Measurements from ENCODE around the gene SARS1. TPM values are rescaled to one million over a fixed set of nuclear protein-coding genes. Genes with fewer than 3 reads are reported as not detected.

SARS1 gene
- total and polyA plus RNA-seq, 2 of the 8 experiments (the other 6 are each of a cell fraction or from before 2014, with no cell fraction given) = 83.1 to 146 TPM

GRCh38 chr1:109251277-109252166, 37.8 kb downstream of the SARS1 start:
- Histone ChIP-seq H3K27ac (ENCODE audit: low read depth, low read length) (no peak overlapping the region), H3K79me1 (ENCODE audit: low read depth, low read length) (peaks cover 13% of the 10 kb centered on the region; the same call in 1 of the 2 replicates), H2AFZ (ENCODE audit: low read length) (no peak overlapping the region), H3K14ac (ENCODE audit: insufficient read length) (no peak overlapping the region), H2BK5ac (ENCODE audit: low read depth, low read length) (no peak overlapping the region), H3K56ac (replicated peaks; ENCODE audit: insufficient read length, low read depth, low read length) (no peak overlapping the region), H2BK20ac (ENCODE audit: low read length) (no peak overlapping the region), H3K9ac (replicated peaks in 1 of 4; ENCODE audit: extremely low read depth in 1 of 4, low read depth in 3 of 4, low read length in 3 of 4) (no peak overlapping the region), H2AK5ac (ENCODE audit: low read depth, low read length) (peak overlapping the region; percentile 88; the same call in 1 of the 2 replicates), H4K20me1 (replicated peaks in 1 of 2; ENCODE audit: control insufficient read depth in 1 of 2, insufficient read depth in 2 of 2, low read length in 2 of 2) (peaks cover 3 to 7% of the 10 kb centered on the region in 2 experiments), H3K36me3 (ENCODE audit: control insufficient read depth in 2 of 4, insufficient read depth in 4 of 4, low read length in 3 of 4) (peaks cover 0 to 8% (median 0%) of the 10 kb centered on the region in 4 experiments; a peak in 3 of 8 replicates), H3K79me2 (ENCODE audit: control insufficient read depth in 1 of 2, insufficient read depth in 2 of 2, low read length in 2 of 2) (peaks cover 0 to 27% of the 10 kb centered on the region in 2 experiments; a peak in 1 of 4 replicates), H3K23ac (ENCODE audit: insufficient read length) (no peak overlapping the region), H4K8ac (ENCODE audit: extremely low read depth, insufficient read depth, low read length) (no peak overlapping the region), H4K91ac (replicated peaks; ENCODE audit: insufficient read length, low read length) (no peak overlapping the region), H3K18ac (ENCODE audit: extremely low read depth, low read length) (no peak overlapping the region), H4K5ac (ENCODE audit: insufficient read length, low read depth, low read length) (no peak overlapping the region), H3K4ac (replicated peaks; ENCODE audit: insufficient read length, low read depth, low read length) (no peak overlapping the region), H3K4me3 (ENCODE audit: extremely low read depth in 1 of 4, insufficient read depth in 2 of 4, low read depth in 3 of 4, low read length in 4 of 4) (no peak overlapping the region), H2BK12ac (ENCODE audit: low read depth, low read length) (no peak overlapping the region), H2BK15ac (ENCODE audit: low read length) (0 out of 2 replicates have a peak overlapping the region, but pooled peaks have one; percentile 19), H2BK120ac (replicated peaks; ENCODE audit: low read depth, low read length) (no peak overlapping the region), H3K9me3 (ENCODE audit: insufficient read depth in 2 of 2, low read depth in 1 of 2, low read length in 1 of 2) (no peaks in the 10 kb centered on the region; a peak in 2 of 4 replicates), H3K23me2 (ENCODE audit: low read depth, low read length) (peaks cover 3% of the 10 kb centered on the region; the same call in 1 of the 2 replicates), H3K27me3 (replicated peaks in 1 of 4; ENCODE audit: control insufficient read depth in 3 of 4, extremely low read depth in 1 of 4, insufficient read depth in 3 of 4, low read length in 3 of 4) (peaks cover 0 to 22% (median 16%) of the 10 kb centered on the region in 4 experiments; a peak in 5 of 7 replicates), H3K4me2 (ENCODE audit: insufficient read depth in 1 of 2, low read depth in 2 of 2, low read length in 2 of 2) (no peak overlapping the region), H3K4me1 (replicated peaks in 1 of 4; ENCODE audit: control insufficient read depth in 3 of 4, insufficient read depth in 4 of 4, low read length in 3 of 4) (peaks cover 5 to 41% (median 37%) of the 10 kb centered on the region in 4 experiments)
- FAIRE-seq = no peak
- no peak for DNase-seq (ENCODE audit: low read depth in 1 of 2, low spot score in 2 of 2)
- CTCF ChIA-PET (ENCODE audit: partially characterized antibody) = interaction anchor here (1.2 to 28.7 kb wide), 7 partner anchors 8 to 152 kb away, joined by 3 to 651 read pairs (median 32); partner anchors contain the start of genes SARS1 and SORT1
- POLR2A ChIA-PET (ENCODE audit: partially characterized antibody) = interaction anchor here (0.6 to 12.2 kb wide), 5 partner anchors 8 to 151 kb away, joined by 3 to 252 read pairs (median 4); no protein-coding TSS in a partner anchor
- WGBS, 2 experiments (ENCODE audit: extremely low coverage in 1 of 2, insufficient coverage in 1 of 2, insufficient read length in 1 of 2, insufficient replicate concordance in 2 of 2, low coverage in 1 of 2, low lambda C conversion rate in 2 of 2, missing lambda C conversion rate in 1 of 2) = 93% methylated on average over 32 of the region's 32 CpGs; no CpG with 5 or more reads in 1 of the 2 experiments
- no peak for TF ChIP-seq SAP30 (IDR thresholded peaks at IDR 0.05; ENCODE audit: insufficient read depth, insufficient replicate concordance, low read length)
- TF ChIP-seq SIN3A (conservative IDR thresholded peaks at IDR 0.05 in 1 of 2, IDR thresholded peaks at IDR 0.05 in 1 of 2; ENCODE audit: low read depth in 1 of 2, low read length in 2 of 2) = no peak
- TF ChIP-seq KDM1A (IDR thresholded peaks at IDR 0.05; ENCODE audit: borderline replicate concordance, low read length) = no peak
- TF ChIP-seq CREB1 (IDR thresholded peaks at IDR 0.05) = no peak
- no peak for TF ChIP-seq EP300 (IDR thresholded peaks at IDR 0.05; ENCODE audit: borderline replicate concordance in 1 of 2, low read depth in 2 of 2, low read length in 2 of 2)
- no peak for TF ChIP-seq HDAC2 (IDR thresholded peaks at IDR 0.05; ENCODE audit: borderline replicate concordance in 1 of 2, low read depth in 2 of 2, low read length in 2 of 2)
- TF ChIP-seq SIRT6 (IDR thresholded peaks at IDR 0.05; ENCODE audit: low read length) = no peak
- no peak for TF ChIP-seq RAD21 (IDR thresholded peaks at IDR 0.05 in 1 of 2, conservative IDR thresholded peaks at IDR 0.05 in 1 of 2; ENCODE audit: low read depth in 2 of 2, low read length in 2 of 2)
- no peak for TF ChIP-seq CEBPB (IDR thresholded peaks at IDR 0.05; ENCODE audit: low read depth, low read length)
- TF ChIP-seq CBX5 (IDR thresholded peaks at IDR 0.05; ENCODE audit: low read depth, low read length) = no peak
